Stimulated activated CD4-positive, alpha-beta T cell treated with anti-CD3 and anti-CD28 coated beads, Interleukin-4, amount 100 ng/mL, for 1 hour (primary cell): Measurements from ENCODE around the gene PTGS1.
"Not testable (repeated sequence)": the region's sequence is repeated elsewhere in the genome, so short reads cannot be mapped to it uniquely, and the experiment has no call there.

Source experiments
- DNase-seq: peaks from one replicate; pipeline ENCODE4 v3.0.0-alpha.2; 2020

PTGS1 gene

GRCh38 chr9:122347348-122348287 lies 23.2 kb upstream of the PTGS1 start:
- peak; percentile 18 for DNase-seq

- no peak for DNase-seq
Observed at GRCh38 chr9:122348288-122348777, 22.5 kb upstream of the PTGS1 start.

- DNase-seq, result no peak
Observed at GRCh38 chr9:122348791-122349190, 22.0 kb upstream of the PTGS1 start.

- no peak for DNase-seq
Observed at GRCh38 chr9:122349201-122349600, 21.6 kb upstream of the PTGS1 start.

GRCh38 chr9:122350577-122351355 lies 20.1 kb upstream of the PTGS1 start:
- DNase-seq, result peak; percentile 77

- DNase-seq, result no peak
Observed at GRCh38 chr9:122354536-122355199, 16.2 kb upstream of the PTGS1 start.

- DNase-seq, result no peak
Observed at GRCh38 chr9:122355336-122355875, 15.4 kb upstream of the PTGS1 start.

- DNase-seq, result no peak
Observed at GRCh38 chr9:122356627-122357026, 14.2 kb upstream of the PTGS1 start.

GRCh38 chr9:122360891-122361290 lies 9.9 kb upstream of the PTGS1 start:
- DNase-seq, result no peak

- not testable (repeated sequence) for DNase-seq
Observed at GRCh38 chr9:122363131-122363530, 7.7 kb upstream of the PTGS1 start.

GRCh38 chr9:122364117-122364782 lies 6.6 kb upstream of the PTGS1 start:
- no peak for DNase-seq

- DNase-seq, result no peak
Observed at GRCh38 chr9:122364783-122365150, 6.1 kb upstream of the PTGS1 start.

GRCh38 chr9:122366074-122366660 lies 4.7 kb upstream of the PTGS1 start:
- no peak for DNase-seq

- DNase-seq, result no peak
Observed at GRCh38 chr9:122367065-122367464, 3.8 kb upstream of the PTGS1 start.

- no peak for DNase-seq
Observed at GRCh38 chr9:122367774-122368460, 2.9 kb upstream of the PTGS1 start.

GRCh38 chr9:122368642-122369041 lies 2.2 kb upstream of the PTGS1 start:
- DNase-seq, result no peak

GRCh38 chr9:122370303-122370702 lies 521 bp upstream of the PTGS1 start:
- no peak for DNase-seq

GRCh38 chr9:122371846-122372245 lies 1.0 kb downstream of the PTGS1 start:
- DNase-seq, result no peak

GRCh38 chr9:122372856-122373845 lies 2.3 kb downstream of the PTGS1 start:
- DNase-seq, result no peak

- no peak for DNase-seq
Observed at GRCh38 chr9:122374885-122375420, 4.1 kb downstream of the PTGS1 start.
